Measurements from ENCODE around the gene TBC1D22A.

Gene TBC1D22A

DNA sequence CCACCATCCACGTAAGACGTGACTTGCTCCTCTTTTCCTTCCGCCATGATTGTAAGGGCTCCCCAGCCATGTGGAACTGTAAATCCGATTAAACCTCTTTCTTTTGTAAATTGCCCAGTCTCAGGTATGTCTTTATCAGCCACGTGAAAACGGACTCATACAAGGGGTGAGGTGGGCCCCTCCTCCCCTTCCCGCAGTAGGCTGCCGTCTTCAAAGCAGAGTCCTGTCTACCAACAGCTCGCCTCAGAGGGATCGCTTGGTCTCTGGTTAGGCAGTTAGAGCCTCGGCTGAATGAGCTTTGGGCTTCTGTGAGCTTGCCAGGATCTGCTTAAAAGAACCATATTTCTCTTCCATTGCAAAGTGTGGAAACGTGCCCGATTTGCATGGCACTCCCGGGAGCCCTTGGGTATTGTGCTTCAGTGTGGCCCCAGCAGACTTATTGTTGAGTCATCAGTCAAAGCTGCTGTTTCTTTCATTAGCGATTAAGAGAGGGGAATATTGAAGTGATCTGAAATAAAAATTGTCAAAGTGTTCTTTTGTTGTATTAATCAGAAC lies 338.3 kb downstream of the TBC1D22A start:
- Histone ChIP-seq H3K27me3 (ENCODE audit: insufficient read depth, low read length) (no peaks in the 10 kb centered on the region), H3K27ac (ENCODE audit: low read length) (no peak overlapping the region), H3K4me3 (ENCODE audit: low read length) (no peak overlapping the region), H3K4me1 (ENCODE audit: insufficient read depth, low read length) (peaks cover 16% of the 10 kb centered on the region), H3K9ac (ENCODE audit: low read depth, low read length) (no peak overlapping the region), H3K9me3 (ENCODE audit: insufficient read depth, low read depth, low read length) (no peaks in the 10 kb centered on the region), H3K36me3 (ENCODE audit: insufficient read depth, low read depth, low read length) (no peaks in the 10 kb centered on the region)

DNA sequence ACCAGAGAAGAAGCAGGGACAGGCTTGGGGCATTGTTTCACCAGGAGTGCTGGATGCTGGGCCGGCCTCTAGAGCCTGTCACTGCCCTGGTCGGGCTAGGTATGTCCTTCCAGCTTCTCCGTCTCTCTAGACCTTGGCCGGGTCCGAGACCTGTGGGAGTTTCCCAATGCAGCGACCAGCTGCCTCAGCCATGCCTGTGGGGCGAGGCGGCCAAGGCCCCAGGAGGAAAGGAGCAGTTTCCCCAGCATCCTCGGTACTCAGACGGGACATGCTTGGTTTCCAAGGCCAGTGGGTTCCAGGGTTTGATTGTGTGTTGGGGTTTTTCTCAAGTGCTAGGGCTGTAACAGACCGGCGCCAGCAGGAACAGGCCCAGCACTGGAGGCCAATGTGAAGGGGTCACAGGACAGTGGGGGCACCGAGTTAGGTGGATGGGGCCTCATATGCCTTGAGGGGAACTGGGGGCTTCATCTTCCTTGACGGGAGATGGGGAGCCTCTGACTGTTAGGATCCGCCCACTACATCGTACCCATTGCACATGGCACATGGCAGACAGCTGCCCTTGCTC lies 339.0 kb downstream of the TBC1D22A start:
- no peak overlapping the region for H3K9ac ChIP-seq (ENCODE audit: low read depth, low read length)
- H3K27ac ChIP-seq (ENCODE audit: low read length), result no peak overlapping the region
- peaks cover 16% of the 10 kb centered on the region for H3K4me1 ChIP-seq (ENCODE audit: insufficient read depth, low read length)
- H3K27me3 ChIP-seq (ENCODE audit: insufficient read depth, low read length), result no peaks in the 10 kb centered on the region
- H3K4me3 ChIP-seq (ENCODE audit: low read length), result no peak overlapping the region
- no peaks in the 10 kb centered on the region for H3K9me3 ChIP-seq (ENCODE audit: insufficient read depth, low read depth, low read length)
- H3K36me3 ChIP-seq (ENCODE audit: insufficient read depth, low read depth, low read length), result no peaks in the 10 kb centered on the region

DNA sequence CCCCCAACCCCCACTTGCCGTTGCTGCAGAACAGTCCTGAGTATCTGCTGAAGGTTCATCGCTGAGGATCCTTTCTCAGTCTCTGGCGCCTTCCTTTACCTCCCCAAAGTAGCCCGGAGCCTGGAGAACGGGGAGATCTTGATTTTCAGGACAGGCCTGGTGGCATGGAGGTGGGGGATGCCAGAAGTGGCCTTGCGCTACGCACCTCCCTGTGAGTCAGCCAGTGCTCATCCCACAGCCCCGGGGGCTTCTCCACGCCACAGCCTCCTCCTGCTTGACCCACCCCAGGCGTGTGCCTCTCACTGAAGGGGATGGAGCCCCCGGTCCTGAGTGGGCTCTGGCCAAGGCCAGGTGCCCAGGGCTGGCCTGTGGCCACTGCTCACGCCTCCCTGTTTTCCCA lies 339.6 kb downstream of the TBC1D22A start:
- H3K36me3 ChIP-seq (ENCODE audit: insufficient read depth, low read depth, low read length), result no peaks in the 10 kb centered on the region
- H3K4me3 ChIP-seq (ENCODE audit: low read length), result no peak overlapping the region
- H3K27ac ChIP-seq (ENCODE audit: low read length), result no peak overlapping the region
- no peaks in the 10 kb centered on the region for H3K9me3 ChIP-seq (ENCODE audit: insufficient read depth, low read depth, low read length)
- H3K9ac ChIP-seq (ENCODE audit: low read depth, low read length), result peak overlapping the region; percentile 41; the same call in 1 of the 2 replicates
- H3K27me3 ChIP-seq (ENCODE audit: insufficient read depth, low read length), result no peaks in the 10 kb centered on the region
- H3K4me1 ChIP-seq (ENCODE audit: insufficient read depth, low read length), result peaks cover 16% of the 10 kb centered on the region

DNA sequence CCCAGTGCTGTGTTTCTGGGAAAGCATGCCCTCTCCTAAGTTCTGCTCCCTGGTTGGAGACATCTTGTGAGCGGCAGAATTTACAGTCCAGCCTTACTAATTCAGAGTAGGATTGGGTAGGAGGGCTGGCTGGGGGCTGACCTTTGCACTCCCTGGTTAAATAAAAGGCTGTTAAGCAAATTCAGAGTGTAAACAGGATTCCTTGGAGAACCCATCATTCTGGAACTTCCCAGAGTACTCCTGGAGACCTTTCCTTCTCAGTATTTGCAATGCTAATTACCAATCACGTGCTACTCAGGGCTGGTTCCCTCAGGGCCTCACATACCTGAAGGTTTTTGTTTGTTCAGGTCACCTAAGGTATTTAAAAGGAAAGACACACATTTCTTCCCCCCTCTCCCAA lies 340.2 kb downstream of the TBC1D22A start:
- Histone ChIP-seq H3K27me3 (ENCODE audit: insufficient read depth, low read length) (no peaks in the 10 kb centered on the region), H3K4me3 (ENCODE audit: low read length) (peak overlapping the region; percentile 29; the same call in 1 of the 2 replicates), H3K27ac (ENCODE audit: low read length) (peak overlapping the region; percentile 88), H3K9me3 (ENCODE audit: insufficient read depth, low read depth, low read length) (no peaks in the 10 kb centered on the region), H3K9ac (ENCODE audit: low read depth, low read length) (peak overlapping the region; percentile 65; the same call in 1 of the 2 replicates), H3K36me3 (ENCODE audit: insufficient read depth, low read depth, low read length) (no peaks in the 10 kb centered on the region), H3K4me1 (ENCODE audit: insufficient read depth, low read length) (peaks cover 16% of the 10 kb centered on the region)

DNA sequence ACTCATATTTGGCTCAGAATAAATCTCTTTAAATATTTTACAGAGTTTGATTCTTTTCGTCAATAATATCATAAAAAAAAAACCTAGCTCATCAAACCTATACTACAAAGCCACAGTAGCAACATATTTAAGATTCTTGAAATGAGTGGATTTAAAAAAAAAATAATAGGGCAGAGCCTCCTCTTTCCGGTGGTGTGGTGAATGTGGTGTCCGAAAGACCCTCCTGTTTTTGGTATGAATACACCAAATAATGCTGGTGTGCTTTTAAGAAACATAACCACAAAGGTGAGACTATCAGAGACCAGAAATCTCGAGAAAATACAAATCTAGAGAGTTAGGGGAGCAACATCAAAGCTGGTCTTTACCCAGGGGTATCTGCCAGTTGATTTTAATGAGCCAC lies 342.6 kb downstream of the TBC1D22A start:
- Histone ChIP-seq H3K9ac (ENCODE audit: low read depth, low read length) (no peak overlapping the region), H3K27me3 (ENCODE audit: insufficient read depth, low read length) (no peaks in the 10 kb centered on the region), H3K4me1 (ENCODE audit: insufficient read depth, low read length) (peaks cover 16% of the 10 kb centered on the region), H3K4me3 (ENCODE audit: low read length) (no peak overlapping the region), H3K27ac (ENCODE audit: low read length) (no peak overlapping the region), H3K9me3 (ENCODE audit: insufficient read depth, low read depth, low read length) (no peaks in the 10 kb centered on the region), H3K36me3 (ENCODE audit: insufficient read depth, low read depth, low read length) (no peaks in the 10 kb centered on the region)

GRCh38 chr22:47106806-47107205 lies 344.4 kb downstream of the TBC1D22A start:
- Histone ChIP-seq H3K4me1 (ENCODE audit: insufficient read depth, low read length) (peaks cover 10% of the 10 kb centered on the region), H3K27me3 (ENCODE audit: insufficient read depth, low read length) (no peaks in the 10 kb centered on the region), H3K4me3 (ENCODE audit: low read length) (no peak overlapping the region), H3K27ac (ENCODE audit: low read length) (no peak overlapping the region), H3K9ac (ENCODE audit: low read depth, low read length) (no peak overlapping the region), H3K36me3 (ENCODE audit: insufficient read depth, low read depth, low read length) (no peaks in the 10 kb centered on the region), H3K9me3 (ENCODE audit: insufficient read depth, low read depth, low read length) (no peaks in the 10 kb centered on the region)

DNA sequence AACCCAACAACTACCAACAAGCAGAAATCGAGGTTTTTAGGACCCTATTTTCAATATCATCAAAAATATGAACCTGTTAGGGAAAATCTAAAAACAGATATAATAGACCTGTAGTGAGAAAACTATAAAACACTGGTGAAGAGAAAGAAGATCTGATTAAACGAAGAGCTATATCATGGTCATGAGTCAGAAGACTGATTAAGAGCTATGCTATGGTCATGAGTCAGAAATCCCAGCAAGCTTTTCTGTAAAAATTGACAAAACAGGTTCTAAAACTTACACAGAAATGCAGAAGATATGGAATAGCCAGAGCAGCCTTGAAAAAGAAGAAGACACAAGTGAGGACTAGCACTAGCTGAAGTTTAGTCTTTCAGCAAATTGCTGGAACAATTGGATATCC lies 345.0 kb downstream of the TBC1D22A start:
- no peaks in the 10 kb centered on the region for H3K27me3 ChIP-seq (ENCODE audit: insufficient read depth, low read length)
- H3K4me3 ChIP-seq (ENCODE audit: low read length), result no peak overlapping the region
- no peaks in the 10 kb centered on the region for H3K36me3 ChIP-seq (ENCODE audit: insufficient read depth, low read depth, low read length)
- no peak overlapping the region for H3K27ac ChIP-seq (ENCODE audit: low read length)
- H3K9me3 ChIP-seq (ENCODE audit: insufficient read depth, low read depth, low read length), result no peaks in the 10 kb centered on the region
- H3K9ac ChIP-seq (ENCODE audit: low read depth, low read length), result no peak overlapping the region
- H3K4me1 ChIP-seq (ENCODE audit: insufficient read depth, low read length), result peaks cover 5% of the 10 kb centered on the region

DNA sequence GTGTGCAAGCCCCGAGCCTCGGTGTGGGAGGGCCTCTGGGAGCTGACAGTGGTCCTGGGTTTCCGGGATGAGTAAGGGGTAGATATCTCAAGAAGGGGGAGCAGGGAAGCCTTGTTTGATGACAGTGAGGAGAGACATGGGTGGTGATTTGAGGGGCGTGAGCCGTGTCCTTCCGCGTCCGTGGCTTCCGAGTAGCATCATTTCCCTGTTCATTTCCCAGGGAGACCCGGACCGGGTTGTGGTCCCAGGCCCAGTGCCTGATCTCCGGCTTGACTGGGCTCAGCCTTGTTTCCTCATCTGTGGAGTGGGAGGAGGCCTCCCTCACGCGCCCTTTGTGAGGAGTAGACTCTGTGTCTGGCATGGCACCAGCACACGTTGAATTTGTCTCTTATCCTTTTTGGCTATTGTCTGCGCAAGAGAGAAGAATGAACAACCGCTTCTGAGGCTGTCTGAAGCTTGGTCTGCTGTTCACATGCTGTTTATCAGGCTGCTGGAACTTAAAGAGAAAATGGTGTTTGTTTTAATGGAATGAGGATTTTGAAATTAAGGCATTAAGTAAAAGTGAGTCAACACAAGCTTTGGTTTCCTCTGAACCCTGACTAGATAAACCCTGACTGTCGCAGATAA lies 348.5 kb downstream of the TBC1D22A start:
- no peak overlapping the region for H3K27ac ChIP-seq (ENCODE audit: low read length)
- no peaks in the 10 kb centered on the region for H3K9me3 ChIP-seq (ENCODE audit: insufficient read depth, low read depth, low read length)
- no peaks in the 10 kb centered on the region for H3K27me3 ChIP-seq (ENCODE audit: insufficient read depth, low read length)
- H3K36me3 ChIP-seq (ENCODE audit: insufficient read depth, low read depth, low read length), result no peaks in the 10 kb centered on the region
- H3K9ac ChIP-seq (ENCODE audit: low read depth, low read length), result no peak overlapping the region
- H3K4me1 ChIP-seq (ENCODE audit: insufficient read depth, low read length), result no peaks in the 10 kb centered on the region
- H3K4me3 ChIP-seq (ENCODE audit: low read length), result no peak overlapping the region

DNA sequence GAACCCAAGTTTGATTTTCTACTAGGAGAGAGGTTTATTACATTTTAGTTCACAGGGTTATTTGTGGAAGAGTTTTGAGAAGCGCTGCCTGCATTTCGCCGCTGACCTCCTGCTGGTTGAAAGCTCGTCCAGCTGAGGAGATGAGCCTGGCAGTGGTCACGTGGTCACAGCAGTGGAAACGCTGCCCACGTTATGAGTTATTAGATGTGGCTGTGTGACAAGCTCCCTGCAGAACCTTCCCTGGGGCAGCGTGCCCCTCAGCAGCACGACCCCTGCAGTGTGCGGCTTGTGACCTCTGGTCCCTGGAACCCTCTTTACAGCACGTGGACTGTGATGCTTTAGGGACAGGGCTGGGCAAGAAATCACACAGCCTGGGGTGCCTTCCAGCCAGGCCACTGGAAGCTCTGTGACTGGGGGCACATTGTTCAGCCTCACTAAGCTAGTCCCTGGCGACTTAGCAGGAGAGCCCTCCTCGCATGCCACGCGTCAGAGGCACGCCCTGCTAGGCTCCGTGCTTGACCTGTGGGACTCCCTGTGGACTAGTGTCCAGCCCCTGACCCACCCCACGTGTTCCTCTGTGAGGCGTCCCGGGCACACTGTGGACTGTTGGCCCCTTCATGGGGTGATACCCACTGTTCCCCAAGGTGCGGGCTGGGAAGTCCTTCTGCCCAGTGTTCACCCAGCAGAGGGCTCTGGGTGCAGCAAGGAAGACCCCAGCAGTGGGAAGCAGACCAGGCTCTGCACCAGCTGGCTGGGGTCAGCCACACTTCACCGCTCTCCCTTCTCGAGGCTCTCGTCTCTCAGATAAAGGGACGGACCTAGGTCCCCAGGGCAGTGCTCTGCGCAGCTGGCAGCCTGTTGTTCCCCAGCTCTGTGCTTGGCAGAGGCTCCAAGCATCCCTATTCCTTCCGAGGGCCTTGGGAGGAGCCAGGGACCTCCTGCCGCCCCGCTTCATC lies 349.5 kb downstream of the TBC1D22A start:
- Histone ChIP-seq H3K36me3 (ENCODE audit: insufficient read depth, low read depth, low read length) (no peaks in the 10 kb centered on the region), H3K27me3 (ENCODE audit: insufficient read depth, low read length) (no peaks in the 10 kb centered on the region), H3K9me3 (ENCODE audit: insufficient read depth, low read depth, low read length) (no peaks in the 10 kb centered on the region), H3K4me1 (ENCODE audit: insufficient read depth, low read length) (no peaks in the 10 kb centered on the region), H3K4me3 (ENCODE audit: low read length) (no peak overlapping the region), H3K9ac (ENCODE audit: low read depth, low read length) (no peak overlapping the region), H3K27ac (ENCODE audit: low read length) (no peak overlapping the region)

- Histone ChIP-seq H3K36me3 (ENCODE audit: insufficient read depth, low read depth, low read length) (no peaks in the 10 kb centered on the region), H3K9ac (ENCODE audit: low read depth, low read length) (no peak overlapping the region), H3K9me3 (ENCODE audit: insufficient read depth, low read depth, low read length) (no peaks in the 10 kb centered on the region), H3K27ac (ENCODE audit: low read length) (no peak overlapping the region), H3K27me3 (ENCODE audit: insufficient read depth, low read length) (no peaks in the 10 kb centered on the region), H3K4me1 (ENCODE audit: insufficient read depth, low read length) (no peaks in the 10 kb centered on the region), H3K4me3 (ENCODE audit: low read length) (no peak overlapping the region)
These were observed 350.1 kb downstream of the TBC1D22A start for GRCh38 chr22:47112582-47112965.

- Histone ChIP-seq H3K27me3 (ENCODE audit: insufficient read depth, low read length) (no peaks in the 10 kb centered on the region), H3K27ac (ENCODE audit: low read length) (no peak overlapping the region), H3K9me3 (ENCODE audit: insufficient read depth, low read depth, low read length) (no peaks in the 10 kb centered on the region)
These were observed 350.8 kb downstream of the TBC1D22A start for GRCh38 chr22:47112994-47113852.

More at GRCh38 chr22:47112994-47113852, 350.8 kb downstream of the TBC1D22A start:
- H3K4me1 ChIP-seq (ENCODE audit: insufficient read depth, low read length), result no peaks in the 10 kb centered on the region
- no peaks in the 10 kb centered on the region for H3K36me3 ChIP-seq (ENCODE audit: insufficient read depth, low read depth, low read length)
- H3K9ac ChIP-seq (ENCODE audit: low read depth, low read length), result no peak overlapping the region
- H3K4me3 ChIP-seq (ENCODE audit: low read length), result no peak overlapping the region
